Measurements from ENCODE around the gene APCDD1L.
"Not testable (repeated sequence)": the region's sequence is repeated elsewhere in the genome, so short reads cannot be mapped to it uniquely, and the experiment has no call there.

APCDD1L gene

DNA sequence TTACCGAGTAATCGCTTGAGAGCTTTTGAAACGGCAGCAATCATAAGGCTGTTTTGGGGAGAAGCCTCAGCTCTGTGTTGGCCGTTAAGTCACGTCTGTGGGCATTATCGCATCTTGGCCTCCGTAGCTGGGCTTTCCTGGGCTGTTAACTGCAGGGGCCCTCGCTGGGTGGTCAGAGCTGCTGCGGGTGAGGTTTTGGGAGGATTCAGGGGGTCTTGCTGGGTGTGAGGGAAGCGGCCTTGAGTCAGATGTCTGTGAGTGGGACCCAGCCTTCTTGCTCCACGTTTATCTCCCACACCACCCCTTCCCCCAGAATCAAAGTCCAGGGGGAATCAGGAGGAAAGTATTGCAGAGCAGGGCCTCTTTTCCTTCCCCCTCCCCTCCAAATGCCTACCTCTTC is 3.2 kb upstream of the APCDD1L start:
- in situ Hi-C loops (cut with MboI; ENCODE audit: low sequenced_read_pairs), result no loop called here

DNA sequence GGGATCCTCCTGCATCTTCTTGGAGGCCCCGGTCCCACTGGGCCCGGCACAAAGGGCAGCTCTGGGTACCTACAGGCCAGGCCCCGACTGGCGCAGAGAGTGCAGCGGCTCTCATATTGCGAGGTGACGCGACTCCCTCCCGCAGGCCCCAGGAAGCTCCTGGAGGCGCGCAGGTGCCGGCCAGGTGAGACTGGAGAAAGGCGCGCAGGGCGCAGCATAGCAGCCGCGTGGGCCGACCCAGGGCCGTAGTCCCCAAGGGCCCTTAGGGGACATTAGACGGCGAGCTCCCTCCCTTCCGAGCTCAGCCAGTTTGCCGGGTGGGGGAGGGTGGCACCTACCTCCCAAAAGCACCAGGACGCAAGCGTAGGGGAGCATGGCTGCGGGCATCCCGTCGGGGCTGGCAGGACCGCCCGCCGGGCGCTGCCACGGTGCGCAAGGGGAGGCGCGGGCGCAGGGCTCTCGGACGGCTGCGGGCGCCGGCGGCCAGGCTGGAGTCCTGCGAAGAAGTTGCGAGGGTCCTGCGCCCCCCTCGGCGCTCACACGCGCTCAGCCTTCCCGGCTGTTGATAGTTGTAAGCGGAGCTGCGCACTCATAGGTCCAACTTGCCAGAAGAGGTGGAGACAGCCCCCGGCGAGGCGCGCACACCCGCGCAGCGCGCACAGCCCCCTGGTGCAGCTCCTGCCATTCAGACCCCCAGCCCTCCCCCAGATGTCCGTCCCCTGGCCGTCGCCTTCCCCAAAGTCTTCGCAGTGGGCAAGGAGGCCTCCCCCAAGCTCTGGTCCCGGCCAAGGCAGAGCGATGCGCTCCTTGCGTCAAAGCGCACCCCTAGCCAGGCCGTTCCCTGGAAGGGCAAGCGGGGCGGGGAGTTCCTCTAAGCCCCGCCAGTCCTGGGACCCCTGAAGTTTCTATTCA is 622 bp downstream of the APCDD1L start:
- in situ Hi-C loops (cut with MboI; ENCODE audit: low sequenced_read_pairs), result no loop called here

DNA sequence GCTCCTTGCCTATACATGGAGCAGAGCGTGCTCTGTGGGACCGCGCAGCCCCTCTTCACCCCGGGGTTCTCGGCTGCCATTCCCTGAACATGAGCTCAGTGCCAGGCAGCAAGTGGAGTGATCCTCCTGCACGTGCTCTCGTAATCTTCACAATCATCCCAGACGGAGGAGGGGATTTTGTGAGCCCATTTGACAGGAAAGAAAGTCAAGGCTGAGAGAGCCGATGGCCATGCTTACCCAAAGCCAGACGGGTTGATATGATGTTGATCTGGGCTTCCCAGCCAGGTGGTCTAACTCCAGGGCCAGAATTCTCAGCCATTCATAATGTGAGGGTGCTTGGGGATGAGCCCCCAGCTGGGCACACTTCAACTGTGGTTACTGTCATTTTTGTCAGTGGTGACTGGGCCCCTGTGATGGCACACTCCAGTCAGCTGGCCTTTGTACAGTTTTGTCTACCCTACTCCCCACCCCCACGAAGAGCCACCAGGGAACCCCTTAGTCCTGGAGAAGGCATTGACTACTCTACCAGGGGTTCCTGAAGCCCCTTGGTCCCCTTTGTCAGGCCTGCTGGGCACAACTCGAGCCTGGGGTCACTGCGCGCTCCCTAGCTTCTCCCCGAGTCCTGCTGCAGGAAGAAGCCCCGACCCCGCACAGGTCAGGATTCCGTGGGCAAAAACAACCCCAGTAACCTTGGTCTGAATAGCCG is 1.5 kb downstream of the APCDD1L start:
- in situ Hi-C loops (cut with MboI; ENCODE audit: low sequenced_read_pairs), result no loop called here

DNA sequence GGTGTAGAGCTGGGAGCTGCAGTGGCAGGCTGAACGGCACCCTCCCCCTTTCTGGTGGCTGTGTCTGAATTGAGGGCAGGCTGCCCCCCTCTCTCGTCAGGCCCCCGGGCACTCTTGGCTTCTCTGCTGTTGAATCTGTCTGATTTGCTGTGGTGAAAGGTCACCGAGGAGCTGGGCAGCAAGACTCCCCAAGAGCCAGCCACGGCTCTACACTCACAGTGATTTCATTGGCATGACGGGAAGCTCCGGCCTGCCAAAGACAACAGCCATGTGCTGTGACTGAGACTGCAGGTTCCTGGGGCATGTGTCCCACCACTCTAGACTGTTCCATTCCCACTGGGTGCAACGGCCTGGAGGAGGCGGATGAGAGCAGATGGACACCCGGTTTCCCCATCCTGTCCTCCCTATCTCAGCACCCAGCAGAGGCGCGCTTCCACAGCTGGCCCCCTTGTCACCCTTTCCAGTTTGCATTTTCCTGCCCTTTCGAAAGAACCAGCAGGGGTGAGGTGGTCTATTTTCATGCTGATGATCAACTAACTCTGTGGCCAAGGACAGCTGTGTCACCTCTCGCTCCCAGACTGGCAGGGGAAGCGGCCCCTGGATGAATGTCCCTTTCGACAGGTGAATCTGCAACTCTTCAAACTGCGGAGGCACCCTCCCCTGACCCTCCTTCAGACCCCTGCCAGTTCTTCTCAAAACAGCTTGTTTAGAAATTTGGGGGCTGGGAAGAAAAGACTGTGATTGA is 2.2 kb downstream of the APCDD1L start:
- in situ Hi-C loops (cut with MboI; ENCODE audit: low sequenced_read_pairs), result no loop called here

DNA sequence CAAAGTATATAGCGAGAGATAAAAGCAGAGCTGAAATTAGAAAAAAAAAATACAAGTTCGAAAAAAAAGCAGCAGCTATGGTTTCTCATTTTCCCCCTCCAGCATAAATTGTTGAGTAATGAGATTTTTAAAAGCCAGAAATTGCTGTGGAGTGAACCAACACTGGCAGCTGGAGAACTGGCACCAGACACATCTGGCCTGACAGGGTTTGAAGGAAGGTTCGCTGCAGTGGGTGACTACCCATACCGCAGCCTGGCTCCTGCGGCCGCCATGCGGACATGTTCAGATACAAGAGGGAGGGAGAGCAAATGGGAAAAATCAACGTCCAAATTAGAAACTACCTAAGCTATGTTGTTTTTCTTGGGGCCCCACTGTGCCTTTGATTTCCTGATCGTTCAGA is 3.3 kb downstream of the APCDD1L start:
- in situ Hi-C loops (cut with MboI; ENCODE audit: low sequenced_read_pairs), result no loop called here

DNA sequence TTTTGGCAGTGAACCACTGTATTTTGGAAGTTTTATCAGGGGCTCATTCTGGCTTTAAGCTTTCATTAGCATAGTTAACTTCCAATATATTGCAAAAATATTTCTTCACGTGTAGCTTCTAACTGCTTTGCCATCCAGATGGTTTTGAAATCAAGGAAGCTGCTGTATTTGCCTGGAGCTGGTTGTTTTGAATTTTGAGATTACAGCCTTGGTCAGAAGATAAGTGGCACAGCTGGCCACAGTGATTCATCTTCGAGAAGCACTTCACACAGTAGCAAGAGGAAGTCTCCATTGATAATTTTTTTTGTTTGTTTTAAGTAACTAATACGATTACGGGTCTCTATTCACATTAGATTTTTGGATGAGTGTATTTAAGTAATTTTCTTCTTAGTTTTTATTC is 3.8 kb downstream of the APCDD1L start:
- in situ Hi-C loops (cut with MboI; ENCODE audit: low sequenced_read_pairs), result no loop called here

DNA sequence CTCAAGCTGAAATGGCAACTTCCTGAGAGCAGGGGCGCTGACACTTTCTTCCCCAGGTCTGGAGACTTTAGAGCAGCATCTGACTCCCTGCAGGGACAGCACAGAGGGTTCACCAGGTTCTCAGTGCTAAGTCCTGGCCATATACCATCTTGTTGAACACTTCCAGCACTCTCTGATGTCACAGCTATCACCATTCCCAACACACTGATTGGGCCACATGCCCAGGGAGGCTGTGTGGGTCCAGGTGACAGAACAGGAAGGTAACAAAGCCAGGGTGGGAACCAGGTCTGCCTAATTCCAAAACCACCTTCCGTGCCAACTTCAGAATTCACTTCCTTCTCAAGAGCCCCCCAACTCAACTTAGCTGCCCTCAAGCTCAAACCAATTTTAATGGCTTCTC is 4.3 kb downstream of the APCDD1L start:
- in situ Hi-C loops (cut with MboI; ENCODE audit: low sequenced_read_pairs), result no loop called here

DNA sequence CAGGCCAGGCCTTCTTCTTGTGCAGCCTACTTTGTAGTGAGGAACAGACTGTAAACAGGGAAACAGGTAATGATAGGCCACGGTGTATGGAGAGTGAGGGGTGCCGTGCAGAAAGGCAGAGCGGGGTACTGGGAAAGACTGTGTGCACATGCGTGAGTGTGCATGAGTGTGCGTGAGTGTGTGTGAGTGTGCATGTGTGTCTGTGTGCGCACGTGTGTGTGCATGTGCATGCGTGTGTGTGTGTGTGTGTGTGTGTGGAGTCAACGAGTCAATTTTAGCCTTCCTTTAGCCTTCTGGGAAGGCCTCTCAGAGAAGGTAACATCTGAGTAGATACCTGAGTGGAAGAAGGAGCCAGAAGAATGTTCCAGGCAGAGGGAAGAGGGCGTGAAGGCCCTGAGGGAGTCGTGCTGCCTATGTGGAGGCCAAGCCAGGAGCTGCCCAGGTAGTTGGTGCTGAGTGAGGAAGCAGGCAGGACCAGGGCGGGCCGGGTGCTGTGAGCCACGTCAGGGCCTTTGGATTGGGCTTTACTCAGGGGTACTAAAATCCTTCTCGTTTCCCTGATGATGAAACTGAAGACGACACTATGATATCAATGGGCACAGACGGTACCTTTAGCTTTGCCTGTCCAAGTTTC is 6.3 kb downstream of the APCDD1L start:
- in situ Hi-C loops (cut with MboI; ENCODE audit: low sequenced_read_pairs), result no loop called here

DNA sequence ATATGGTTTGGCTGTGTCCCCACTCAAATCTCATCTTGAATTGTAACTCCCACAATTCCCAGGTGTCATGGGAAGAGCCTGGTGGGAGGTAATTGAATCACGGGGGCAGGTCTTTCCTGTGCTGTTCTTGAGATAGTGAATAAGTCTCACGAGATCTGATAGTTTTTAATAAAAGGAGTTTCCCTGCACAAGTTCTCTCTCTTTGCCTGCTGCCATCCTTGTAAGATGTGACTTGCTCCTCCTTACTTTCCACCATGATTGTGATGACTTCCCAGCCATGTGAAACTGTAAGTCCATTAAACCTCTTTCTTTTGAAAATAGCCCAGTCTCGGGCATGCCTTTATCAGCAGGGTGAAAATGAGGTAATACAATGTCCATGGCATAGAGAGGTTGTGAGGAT is 8.2 kb downstream of the APCDD1L start:
- in situ Hi-C loops (cut with MboI; ENCODE audit: low sequenced_read_pairs), result not testable (repeated sequence)

DNA sequence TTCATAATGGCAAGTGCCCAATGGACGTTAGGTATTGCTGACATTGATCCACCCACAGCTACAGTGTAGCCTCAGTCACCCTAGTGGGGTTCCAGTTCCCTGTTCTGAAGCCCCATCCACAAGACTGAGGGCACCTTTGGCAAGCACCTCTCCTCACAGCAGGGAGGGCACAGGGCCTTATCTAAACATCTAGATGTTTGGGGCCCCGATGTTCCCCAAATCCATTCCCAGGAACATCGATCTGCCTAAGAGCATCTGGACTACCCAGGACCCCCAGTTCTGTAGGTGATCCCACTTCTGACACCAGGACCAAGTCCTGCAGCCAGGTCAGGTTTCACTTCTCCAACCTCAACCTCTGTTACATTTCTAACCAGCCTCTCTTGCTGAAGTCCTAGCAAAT is 10.6 kb downstream of the APCDD1L start:
- in situ Hi-C loops (cut with MboI; ENCODE audit: low sequenced_read_pairs), result no loop called here

DNA sequence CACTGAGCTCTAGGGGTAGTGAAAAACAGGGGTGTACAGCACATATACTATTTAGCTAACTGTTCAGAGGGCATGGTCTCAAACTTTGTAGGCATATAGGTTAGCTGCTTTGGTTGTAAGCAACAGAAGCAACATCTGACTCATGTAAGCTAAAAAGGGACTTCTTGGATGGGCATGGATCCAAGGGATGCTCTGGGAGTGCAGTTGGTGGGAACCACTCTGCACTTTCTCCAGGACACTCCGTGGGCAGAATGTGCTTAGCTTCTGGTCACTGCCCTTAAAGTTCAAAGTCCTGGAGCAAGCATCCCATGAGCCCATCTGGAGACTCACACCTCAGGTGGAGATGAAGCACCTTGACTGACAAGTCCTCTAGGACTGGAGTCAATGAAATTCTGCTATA is 11.5 kb downstream of the APCDD1L start:
- in situ Hi-C loops (cut with MboI; ENCODE audit: low sequenced_read_pairs), result no loop called here

DNA sequence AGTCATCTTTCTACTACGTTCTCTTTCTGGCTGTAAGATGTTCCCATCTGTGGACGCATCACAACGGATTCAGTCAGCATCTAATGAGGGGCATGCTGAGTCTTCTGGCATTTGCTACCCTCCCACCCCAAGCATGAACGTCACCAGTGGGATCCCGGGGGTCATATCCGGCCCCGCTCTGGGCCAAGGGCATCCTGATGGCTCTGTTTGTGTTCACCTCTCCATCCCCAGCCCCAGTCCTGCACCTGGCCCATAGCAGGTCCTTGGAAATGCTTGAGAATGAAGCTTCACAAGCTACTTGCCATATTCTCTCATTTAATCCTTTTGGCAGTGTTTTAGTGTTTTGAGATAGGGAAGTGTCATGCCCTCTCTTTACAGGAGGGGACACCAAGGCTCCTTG is 14.9 kb downstream of the APCDD1L start:
- in situ Hi-C loops (cut with MboI; ENCODE audit: low sequenced_read_pairs), result no loop called here

DNA sequence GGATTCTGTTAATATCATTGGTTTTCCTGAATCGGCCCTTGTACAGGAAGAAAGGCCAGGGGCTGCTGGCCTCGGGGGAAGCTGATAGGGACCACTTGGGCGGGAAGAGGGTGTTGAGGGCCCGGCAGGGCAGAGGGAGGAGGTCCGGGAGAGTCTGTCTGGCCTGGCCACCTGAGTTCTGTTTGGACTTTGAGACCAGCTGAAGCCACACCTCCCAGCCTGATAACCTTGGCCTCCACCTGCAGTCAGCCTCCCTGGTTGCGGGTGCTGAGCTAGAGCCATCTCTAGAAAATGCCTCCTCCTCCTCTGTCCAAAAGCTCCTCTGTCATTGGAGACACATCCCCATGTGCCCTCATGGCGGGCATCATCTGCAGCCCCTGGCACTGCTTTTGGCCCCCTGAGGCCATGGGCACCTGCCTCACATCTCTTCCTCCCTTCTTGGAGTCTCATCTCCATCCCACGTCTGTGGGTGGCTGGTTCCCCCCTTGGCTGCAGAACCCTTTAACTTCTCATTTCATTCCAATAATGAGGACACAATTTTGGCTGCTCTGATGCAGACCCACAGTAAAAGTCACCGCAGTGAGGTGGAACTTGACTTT is 16.6 kb downstream of the APCDD1L start:
- in situ Hi-C loops (cut with MboI; ENCODE audit: low sequenced_read_pairs), result loop anchor here (25.0 kb wide), 3 partner anchors 339 to 964 kb away; no protein-coding TSS in a partner anchor

DNA sequence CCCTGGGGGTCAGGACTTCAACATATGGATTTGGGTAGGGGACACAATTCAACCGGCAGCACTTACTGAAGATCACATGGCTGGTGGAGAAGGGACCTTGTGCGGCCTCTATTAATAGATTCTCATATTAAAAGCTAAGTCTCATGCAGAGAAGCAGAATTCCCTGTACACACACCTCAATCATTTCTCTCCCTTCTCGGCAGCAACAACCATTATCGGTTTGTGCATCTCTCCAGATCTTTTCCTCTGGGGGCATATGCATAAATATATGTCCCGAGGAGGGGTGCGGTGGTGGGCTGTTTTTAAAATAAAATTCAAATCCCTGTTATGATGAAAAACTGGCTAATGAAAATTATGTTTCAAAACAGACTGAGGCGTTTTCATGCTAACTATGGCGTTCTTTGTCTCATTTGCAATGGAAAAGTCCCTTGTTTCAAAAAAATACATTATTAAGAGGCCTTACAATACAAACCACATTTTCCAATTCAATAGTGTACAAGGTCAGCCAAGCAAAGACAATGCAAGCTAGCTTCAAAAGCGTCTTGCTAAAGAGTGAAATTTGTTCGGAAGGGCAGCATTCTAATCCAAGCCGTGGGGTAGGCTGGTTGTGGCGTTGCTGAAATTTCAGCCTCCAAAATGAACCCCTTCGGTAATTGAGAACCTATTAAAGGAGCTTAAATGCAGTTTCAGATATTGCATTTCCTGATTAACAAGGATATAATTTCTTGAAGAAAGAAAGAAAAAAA is 17.3 kb downstream of the APCDD1L start:
- in situ Hi-C loops (cut with MboI; ENCODE audit: low sequenced_read_pairs), result loop anchor here (25.0 kb wide), 3 partner anchors 339 to 964 kb away; no protein-coding TSS in a partner anchor

DNA sequence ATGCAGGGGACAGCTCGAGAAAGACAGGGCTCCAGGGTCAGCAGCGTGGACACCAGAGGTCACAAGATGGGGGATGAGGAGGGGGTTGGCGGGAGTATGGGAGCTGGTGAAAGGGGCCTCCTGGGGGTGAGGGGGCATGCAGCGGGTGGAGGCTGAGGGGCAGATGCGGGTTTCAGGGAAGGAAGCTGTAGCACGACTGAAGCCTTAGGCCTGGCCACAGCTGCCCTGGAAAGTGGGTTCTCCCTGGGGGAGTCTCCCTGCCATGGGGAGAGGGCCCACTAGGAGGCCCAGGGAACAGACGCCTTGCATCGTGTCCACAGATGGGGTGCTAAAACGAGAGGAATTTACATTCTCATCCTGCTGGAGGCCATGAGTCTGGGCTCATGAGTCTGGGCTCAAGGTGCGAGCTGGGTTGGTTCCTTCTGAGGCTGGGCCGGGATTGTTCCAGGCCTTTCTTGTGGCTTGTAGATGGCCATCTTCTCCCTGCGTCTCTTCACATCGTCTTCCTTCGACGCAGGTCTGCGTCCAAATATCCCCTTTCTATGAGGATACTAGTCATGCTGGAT is 18.0 kb downstream of the APCDD1L start:
- in situ Hi-C loops (cut with MboI; ENCODE audit: low sequenced_read_pairs), result loop anchor here (25.0 kb wide), 3 partner anchors 340 to 965 kb away; no protein-coding TSS in a partner anchor

DNA sequence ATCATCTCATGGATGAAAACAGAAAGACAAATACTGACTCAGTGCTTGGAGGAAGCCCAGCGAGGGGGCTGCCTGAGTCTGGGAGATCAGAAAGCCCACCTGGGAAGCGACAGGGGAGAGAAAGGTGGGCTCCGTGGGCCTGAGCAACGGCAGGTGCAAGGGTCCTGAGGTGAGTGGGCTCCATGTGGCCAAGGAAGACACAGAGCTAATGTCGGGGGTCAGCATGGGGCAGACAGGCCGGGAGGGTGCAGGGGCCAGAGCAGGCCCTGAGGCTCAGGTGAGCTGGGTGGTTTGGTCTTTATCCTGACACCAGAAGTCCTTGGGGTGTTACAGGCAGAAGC is 18.8 kb downstream of the APCDD1L start:
- in situ Hi-C loops (cut with MboI; ENCODE audit: low sequenced_read_pairs), result loop anchor here (25.0 kb wide), 3 partner anchors 341 to 966 kb away; no protein-coding TSS in a partner anchor

DNA sequence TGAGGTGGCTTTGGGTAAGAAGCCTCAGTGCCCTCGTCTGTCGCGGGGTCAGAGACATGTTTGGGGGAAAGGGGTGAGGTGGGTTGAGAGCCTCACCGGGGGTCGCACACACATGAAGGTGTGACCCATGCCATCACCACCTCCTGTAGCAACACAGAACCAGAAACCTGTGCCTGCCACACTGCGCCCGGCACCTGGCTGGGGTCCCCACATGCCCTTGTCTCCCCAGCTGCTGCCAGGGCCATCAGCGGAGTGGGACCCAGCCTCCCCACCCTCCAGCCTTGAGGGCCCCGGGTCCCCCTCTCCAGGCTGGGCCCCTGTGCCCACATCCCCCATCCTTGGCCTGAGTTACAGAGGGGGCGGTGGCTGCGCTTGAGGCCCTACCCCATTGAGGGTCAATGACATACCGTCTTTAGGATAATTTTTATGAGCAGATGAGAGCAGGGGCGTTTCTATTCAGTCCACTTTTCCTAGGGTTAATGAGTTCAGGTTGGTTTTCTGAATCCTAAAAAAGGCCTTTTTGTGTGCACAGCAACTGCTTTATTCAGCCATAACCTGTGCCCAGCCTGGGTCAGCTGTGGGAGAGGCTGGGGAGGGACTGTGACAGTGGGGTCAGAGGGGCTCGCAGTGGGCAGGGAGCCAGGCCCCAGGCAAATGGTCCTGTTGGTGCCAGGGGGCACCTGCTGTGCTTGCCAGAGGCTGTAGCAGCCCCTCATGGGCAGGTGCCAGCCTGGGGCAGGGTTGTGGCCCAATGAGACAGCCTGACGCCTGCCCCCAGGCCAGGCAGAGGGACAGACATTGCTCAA is 19.4 kb downstream of the APCDD1L start:
- in situ Hi-C loops (cut with MboI; ENCODE audit: low sequenced_read_pairs), result loop anchor here (25.0 kb wide), 3 partner anchors 341 to 966 kb away; no protein-coding TSS in a partner anchor

DNA sequence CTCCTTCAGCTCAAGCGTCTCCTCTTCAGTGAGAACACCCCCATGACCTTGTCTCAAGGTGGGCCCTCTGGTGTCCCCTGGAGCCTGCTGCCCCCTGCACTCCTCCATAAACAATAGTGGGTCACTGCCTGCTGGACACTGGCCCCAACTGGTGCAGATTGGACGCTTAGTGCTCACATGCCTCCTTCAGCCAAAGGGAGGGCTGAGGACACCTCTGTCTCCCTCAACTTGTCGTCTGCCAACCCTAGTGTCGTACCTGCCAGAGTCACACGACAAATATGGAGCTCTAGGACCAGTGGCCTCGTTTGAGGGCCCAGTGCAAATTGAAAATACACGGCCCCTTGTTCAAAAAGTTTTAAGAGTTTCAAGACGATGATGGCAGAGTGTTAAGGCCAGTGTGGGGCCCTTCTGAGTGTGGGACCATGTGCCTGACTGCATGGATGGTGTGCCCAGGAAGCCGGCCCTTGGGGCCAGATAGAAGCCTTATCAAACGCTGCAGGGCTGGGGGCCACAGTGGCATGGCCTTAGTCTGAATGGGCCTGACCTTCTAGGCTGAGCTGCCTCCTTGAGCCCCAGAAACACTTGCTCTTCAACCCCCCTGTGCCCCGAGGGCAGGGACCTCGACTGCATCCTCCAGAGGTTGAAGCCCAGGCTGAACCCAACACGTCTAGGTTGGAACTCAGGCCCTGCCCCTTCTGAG is 20.1 kb downstream of the APCDD1L start:
- in situ Hi-C loops (cut with MboI; ENCODE audit: low sequenced_read_pairs), result loop anchor here (25.0 kb wide), 3 partner anchors 342 to 967 kb away; no protein-coding TSS in a partner anchor
